PC-9 (cell line): ENCODE measurements around the gene MAN2A1. TPM values are rescaled to one million over a fixed set of nuclear protein-coding genes. Genes with fewer than 3 reads are reported as not detected.

Experiments used
- BruUV-seq: library from RNA; stranded (reverse); fragments of 400-500 nt; replicated peaks from 2 replicates; lab custom pipeline; 2021; lab: Mats Ljungman, UMichigan
- CTCF ChIA-PET: fragments of 300-600 bp; sonication (Branson Sonifier 250); formaldehyde crosslinking; loops from one replicate; lab custom pipeline; 2022; ENCODE audit warnings: antibody characterized with exemption; lab: Charles Lee
- POLR2A ChIA-PET: fragments of 300-600 bp; sonication (Branson Sonifier 250); formaldehyde crosslinking; loops from one replicate; lab custom pipeline; 2022; ENCODE audit warnings: antibody characterized with exemption; ENCODE audit not compliant: unreplicated experiment; lab: Charles Lee
- DNase-seq, 2 experiments: peaks; one replicate each; pipeline versions ENCODE4 v3.0.0 to v3.0.0-alpha.2; 2015 to 2022; ENCODE audit warnings: mixed read lengths in 1 of 2
- H2AFZ ChIP-seq: fragments of 200-600 bp; sonication (generic); 2 replicates; pipeline ENCODE4 v1.8.1; 2017; ENCODE audit warnings: antibody characterized with exemption
- H3F3A ChIP-seq: fragments of 200-600 bp; sonication (generic); 2 replicates; pipeline ENCODE4 v1.8.1; 2017; ENCODE audit warnings: antibody characterized with exemption, mild to moderate bottlenecking, low read depth; ENCODE audit not compliant: insufficient read depth
- H3K27ac ChIP-seq: fragments of 200-600 bp; sonication (generic); 2 replicates; pipeline ENCODE4 v1.6.1; 2016; ENCODE audit warnings: mixed run types
- H3K27me3 ChIP-seq: fragments of 200-600 bp; sonication (generic); 2 replicates; pipeline ENCODE4 v1.6.1; 2016; ENCODE audit warnings: low read depth, mixed run types; ENCODE audit not compliant: insufficient read depth
- H3K36me3 ChIP-seq: fragments of 200-600 bp; sonication (generic); 2 replicates; pipeline ENCODE4 v1.6.1; 2016; ENCODE audit warnings: low read depth, mixed run types
- H3K4me1 ChIP-seq: fragments of 200-600 bp; sonication (generic); replicated peaks from 2 replicates; pipeline ENCODE4 v1.6.1; 2016; ENCODE audit warnings: mixed run types; ENCODE audit not compliant: insufficient read depth
- H3K4me2 ChIP-seq: fragments of 200-600 bp; sonication (generic); 2 replicates; pipeline ENCODE4 v1.6.1; 2017; ENCODE audit warnings: mixed run types
- H3K4me3 ChIP-seq: fragments of 200-600 bp; sonication (generic); 2 replicates; pipeline ENCODE4 v1.6.1; 2016; ENCODE audit warnings: mixed run types
- H3K79me2 ChIP-seq: fragments of 200-600 bp; sonication (generic); 2 replicates; pipeline ENCODE4 v1.6.1; 2017; ENCODE audit warnings: low read depth, mixed run types
- H3K9me2 ChIP-seq: fragments of 200-600 bp; sonication (generic); 2 replicates; pipeline ENCODE4 v1.8.1; 2017; ENCODE audit warnings: mild to moderate bottlenecking; ENCODE audit not compliant: insufficient read depth
- H3K9me3 ChIP-seq: fragments of 200-600 bp; sonication (generic); 2 replicates; pipeline ENCODE4 v1.8.1; 2016; ENCODE audit warnings: low read depth; ENCODE audit not compliant: insufficient read depth
- H4K20me1 ChIP-seq: fragments of 200-600 bp; sonication (generic); 2 replicates; pipeline ENCODE4 v1.8.1; 2017; ENCODE audit not compliant: insufficient read depth
- CTCF ChIP-seq: fragments of 200-600 bp; sonication (generic); conservative IDR thresholded peaks from 2 replicates; pipeline ENCODE4 v1.6.1; 2017; ENCODE audit warnings: mixed run types, antibody characterized with exemption, mild to moderate bottlenecking, moderate library complexity
- EZH2 ChIP-seq: fragments of 200-600 bp; sonication (generic); IDR thresholded peaks from 2 replicates; pipeline ENCODE4 v1.8.0; 2017; ENCODE audit warnings: antibody characterized with exemption, low read depth
- intact Hi-C: fragments of 100-400 bp; cut with micrococcal nuclease; formaldehyde crosslinking; loops from one replicate; pipeline ENCODE4 v1.10.0; 2022; ENCODE audit not compliant: unreplicated experiment
- total RNA-seq: library from RNA; stranded (reverse); gene quantifications from 2 replicates; pipeline ENCODE4 v1.2.3, GENCODE V29; 2021

Gene MAN2A1
- total RNA-seq, 1 experiment from 2014 or later: 27.3 TPM

- CTCF ChIA-PET: no interaction called here
- H4K20me1 ChIP-seq: 0 out of 2 replicates have a peak, but pooled peaks cover 4% of the 10 kb centered on the region
- H3K9me3 ChIP-seq: no peaks in the 10 kb centered on the region
- no peaks in the 10 kb centered on the region for H3K4me1 ChIP-seq
- no peak for DNase-seq
- H2AFZ ChIP-seq: no peak overlapping the region
- TF ChIP-seq EZH2 (no peak), CTCF (no peak)
- H3K27ac ChIP-seq: no peak overlapping the region
- no peaks in the 10 kb centered on the region for H3F3A ChIP-seq
- POLR2A ChIA-PET: no interaction called here
- H3K9me2 ChIP-seq: no peaks in the 10 kb centered on the region
- no peaks in the 10 kb centered on the region for H3K79me2 ChIP-seq
- intact Hi-C loops: no loop called here
- H3K27me3 ChIP-seq: no peaks in the 10 kb centered on the region
- H3K4me2 ChIP-seq: no peak overlapping the region
- no TSS peak for BruUV-seq
- no peak overlapping the region for H3K4me3 ChIP-seq
- 0 out of 2 replicates have a peak, but pooled peaks cover 3% of the 10 kb centered on the region for H3K36me3 ChIP-seq
Observed at GRCh38 chr5:109769597-109770291, 80.0 kb downstream of the MAN2A1 start.

GRCh38 chr5:109775130-109775529, 85.4 kb downstream of the MAN2A1 start:
- H3K4me1 ChIP-seq: no peaks in the 10 kb centered on the region
- no peak for TF ChIP-seq EZH2
- TF ChIP-seq CTCF: no peak
- no peak overlapping the region for H3K4me3 ChIP-seq
- DNase-seq: no peak
- no peaks in the 10 kb centered on the region for H3K9me2 ChIP-seq
- H2AFZ ChIP-seq: no peak overlapping the region
- ChIA-PET CTCF (no interaction called here), POLR2A (no interaction called here)
- no peaks in the 10 kb centered on the region for H3K36me3 ChIP-seq
- BruUV-seq: no TSS peak
- no peaks in the 10 kb centered on the region for H4K20me1 ChIP-seq
- no peak overlapping the region for H3K4me2 ChIP-seq
- H3K79me2 ChIP-seq: no peaks in the 10 kb centered on the region
- no peak overlapping the region for H3K27ac ChIP-seq
- H3F3A ChIP-seq: no peaks in the 10 kb centered on the region
- H3K27me3 ChIP-seq: no peaks in the 10 kb centered on the region
- H3K9me3 ChIP-seq: no peaks in the 10 kb centered on the region
- intact Hi-C loops: no loop called here

- BruUV-seq: no TSS peak
- no peaks in the 10 kb centered on the region for H3K9me2 ChIP-seq
- H3K9me3 ChIP-seq: no peaks in the 10 kb centered on the region
- no peaks in the 10 kb centered on the region for H3K27me3 ChIP-seq
- H2AFZ ChIP-seq: no peak overlapping the region
- TF ChIP-seq CTCF: no peak
- TF ChIP-seq EZH2: no peak
- H3K4me1 ChIP-seq: no peaks in the 10 kb centered on the region
- H3K79me2 ChIP-seq: no peaks in the 10 kb centered on the region
- CTCF ChIA-PET: no interaction called here
- no peak overlapping the region for H3K4me2 ChIP-seq
- H3K27ac ChIP-seq: no peak overlapping the region
- intact Hi-C loops: no loop called here
- POLR2A ChIA-PET: no interaction called here
- H3K4me3 ChIP-seq: no peak overlapping the region
- no peaks in the 10 kb centered on the region for H4K20me1 ChIP-seq
- H3K36me3 ChIP-seq: no peaks in the 10 kb centered on the region
- H3F3A ChIP-seq: no peaks in the 10 kb centered on the region
- no peak for DNase-seq
Observed at GRCh38 chr5:109779036-109779735, 89.5 kb downstream of the MAN2A1 start.
